ENCODE data around the gene C22orf15. TPM values are rescaled to one million over a fixed set of nuclear protein-coding genes. Genes with fewer than 3 reads are reported as not detected.

Gene C22orf15, protein sequence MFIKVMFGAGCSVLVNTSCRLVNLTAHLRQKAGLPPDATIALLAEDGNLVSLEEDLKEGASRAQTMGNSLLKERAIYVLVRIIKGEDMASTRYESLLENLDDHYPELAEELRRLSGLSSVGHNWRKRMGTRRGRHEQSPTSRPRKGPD
- total RNA-seq (10 to 100 TPM; 12.0 to 18.7 TPM), polyA plus RNA-seq (1 to 10 TPM; 3.0 to 8.7 TPM)
- long read RNA-seq, donor 1, partial matches to known transcripts = 5 of 66 reads
- long read RNA-seq, donor 1, other reads (novel, unspliced or antisense) = 58 of 66 reads
- long read RNA-seq, donor 2 = 0 reads
- long read RNA-seq, donor 3, partial matches to known transcripts = 0 of 1 reads
- long read RNA-seq, donor 3, other reads (novel, unspliced or antisense) = 0 of 1 reads
- long read RNA-seq, donor 4, partial matches to known transcripts = 6 of 52 reads
- long read RNA-seq, donor 4, other reads (novel, unspliced or antisense) = 44 of 52 reads
- long read RNA-seq, donor 5, partial matches to known transcripts = 0 of 1 reads
- long read RNA-seq, donor 5, other reads (novel, unspliced or antisense) = 0 of 1 reads

GRCh38 chr22:23762842-23763578 is at the start of gene C22orf15:
Gene C22orf15, plus strand, starts transcription at chr22:23762990. Its CDS starts 317 bp downstream, at chr22:23763307.
- peaks cover 0 to 3% (median 0%) of the 10 kb centered on the region in 4 donors for H3K36me3 ChIP-seq (ENCODE audit: control insufficient read depth in 4 of 4, insufficient read depth in 4 of 4, low read length in 4 of 4)
- no peak for TF ChIP-seq CTCF (IDR thresholded peaks at IDR 0.05; ENCODE audit: control extremely low read depth, extremely low read depth)
- no peaks in the 10 kb centered on the region for H3K27me3 ChIP-seq (ENCODE audit: control insufficient read depth in 3 of 3, insufficient read depth in 3 of 3, low read length in 2 of 3)
- H3K9ac ChIP-seq (ENCODE audit: insufficient read depth in 1 of 2, low read length in 2 of 2) = peak within 1 kb of the TSS in 1 of 2 donors; percentile 68
- no peak within 1 kb of the TSS for H3K27ac ChIP-seq (ENCODE audit: low read depth in 1 of 2, low read length in 1 of 2)
- H3K4me1 ChIP-seq (ENCODE audit: control insufficient read depth in 5 of 5, insufficient read depth in 5 of 5, low read length in 5 of 5) = peaks cover 0 to 21% (median 6%) of the 10 kb centered on the region in 5 donors
- DNase-seq (peak; percentile 62 to 70 (median 63)), ATAC-seq (ENCODE audit: insufficient read depth, low FRiP score) (no peak)
- H3K9me3 ChIP-seq (ENCODE audit: control insufficient read depth in 4 of 4, insufficient read depth in 3 of 4, low read length in 3 of 4) = no peaks in the 10 kb centered on the region
- 16 to 42% methylated on average over 23 of the region's 23 CpGs for WGBS, 2 donors
- H3K4me3 ChIP-seq = no peak within 1 kb of the TSS

GRCh38 chr22:23713696-23714595 is 48.8 kb upstream of the C22orf15 start:
- 94 to 95% methylated on average over 28 of the region's 28 CpGs for WGBS, 2 donors
- no peak overlapping the region for H3K27ac ChIP-seq (ENCODE audit: low read depth in 1 of 2, low read length in 1 of 2)
- no peaks in the 10 kb centered on the region for H3K27me3 ChIP-seq (ENCODE audit: control insufficient read depth in 3 of 3, insufficient read depth in 3 of 3, low read length in 2 of 3)
- no peak for ATAC-seq (ENCODE audit: insufficient read depth, low FRiP score)
- TF ChIP-seq CTCF (IDR thresholded peaks at IDR 0.05; ENCODE audit: control extremely low read depth, extremely low read depth) = no peak
- no peak for DNase-seq
- H3K9ac ChIP-seq (ENCODE audit: insufficient read depth in 1 of 2, low read length in 2 of 2) = no peak overlapping the region
- peaks cover 17 to 34% (median 23%) of the 10 kb centered on the region in 4 donors for H3K36me3 ChIP-seq (ENCODE audit: control insufficient read depth in 4 of 4, insufficient read depth in 4 of 4, low read length in 4 of 4)
- no peaks in the 10 kb centered on the region for H3K9me3 ChIP-seq (ENCODE audit: control insufficient read depth in 4 of 4, insufficient read depth in 3 of 4, low read length in 3 of 4)
- peaks cover 0 to 13% (median 0%) of the 10 kb centered on the region in 5 donors for H3K4me1 ChIP-seq (ENCODE audit: control insufficient read depth in 5 of 5, insufficient read depth in 5 of 5, low read length in 5 of 5)
- H3K4me3 ChIP-seq = no peak overlapping the region

GRCh38 chr22:23714596-23715578 is 47.9 kb upstream of the C22orf15 start:
- Histone ChIP-seq H3K4me1 (ENCODE audit: control insufficient read depth in 5 of 5, insufficient read depth in 5 of 5, low read length in 5 of 5) (peaks cover 0 to 13% (median 0%) of the 10 kb centered on the region in 5 donors), H3K27ac (ENCODE audit: low read depth in 1 of 2, low read length in 1 of 2) (no peak overlapping the region), H3K36me3 (ENCODE audit: control insufficient read depth in 4 of 4, insufficient read depth in 4 of 4, low read length in 4 of 4) (peaks cover 7 to 28% (median 19%) of the 10 kb centered on the region in 4 donors), H3K9me3 (ENCODE audit: control insufficient read depth in 4 of 4, insufficient read depth in 3 of 4, low read length in 3 of 4) (no peaks in the 10 kb centered on the region), H3K9ac (ENCODE audit: insufficient read depth in 1 of 2, low read length in 2 of 2) (no peak overlapping the region), H3K27me3 (ENCODE audit: control insufficient read depth in 3 of 3, insufficient read depth in 3 of 3, low read length in 2 of 3) (no peaks in the 10 kb centered on the region), H3K4me3 (no peak overlapping the region)
- WGBS, 2 donors = 90 to 92% methylated on average over 23 of the region's 23 CpGs
- ATAC-seq (ENCODE audit: insufficient read depth, low FRiP score) (no peak), DNase-seq (no peak)
- no peak for TF ChIP-seq CTCF (IDR thresholded peaks at IDR 0.05; ENCODE audit: control extremely low read depth, extremely low read depth)

Measured in lung (tissue), 16 donors.